GM12878 (cell line): ENCODE results near the gene PLA2G1B. TPM values are rescaled to one million over a fixed set of nuclear protein-coding genes. Genes with fewer than 3 reads are reported as not detected.

Source experiments
- ATAC-seq: fragments of 200-7000 bp; cut with Tn5 transposase; 3 replicates; pipeline ENCODE4 v1.9.1; 2020; ENCODE audit warnings: mild to moderate bottlenecking, moderate library complexity
- BruUV-seq: library from RNA; stranded (reverse); fragments of 400-500 nt; replicated peaks from 2 replicates; lab custom pipeline; 2021; lab: Mats Ljungman, UMichigan
- CTCF ChIA-PET: fragments of 300-600 bp; sonication (Branson Sonifier 250); formaldehyde crosslinking; extraction: SDS; loops from one replicate; lab custom pipeline; 2021; ENCODE audit warnings: inconsistent platforms; lab: Yijun Ruan, JAX
- POLR2A ChIA-PET: fragments of 350-600 bp; formaldehyde crosslinking; extraction: SDS; loops from one replicate; lab custom pipeline; 2021; ENCODE audit warnings: inconsistent platforms; lab: Charles Lee
- RAD21 ChIA-PET: fragments of 300-600 bp; sonication (Branson Sonifier 250); formaldehyde crosslinking; loops from one replicate; lab custom pipeline; 2023; ENCODE audit warnings: antibody characterized with exemption; ENCODE audit not compliant: unreplicated experiment; lab: Charles Lee
- SMC1A ChIA-PET: fragments of 300-600 bp; sonication (Branson Sonifier 250); formaldehyde crosslinking; loops from one replicate; lab custom pipeline; 2023; ENCODE audit not compliant: unreplicated experiment, uncharacterized antibody; lab: Charles Lee
- DNase-seq: peaks from one replicate; pipeline ENCODE4 v3.0.0-alpha.2; 2011; ENCODE audit warnings: low read depth, low spot score
- FAIRE-seq: peaks from 3 replicates; lab custom pipeline; 2011; peaks lifted over from hg19 to GRCh38; lab: Jason Lieb, UNC
- H2AFZ ChIP-seq: 2 replicates; pipeline ENCODE4 v1.6.0; 2011; ENCODE audit warnings: low read depth, low read length, control low read depth; ENCODE audit not compliant: control insufficient read depth
- H3K27ac ChIP-seq: 2 replicates; pipeline ENCODE4 v1.5.1; 2011; ENCODE audit warnings: control low read depth; ENCODE audit not compliant: control insufficient read depth, insufficient read depth
- H3K27me3 ChIP-seq, 2 experiments: replicated peaks in 1 of 2; 2 replicates each; pipeline versions ENCODE4 v1.6.0 to v1.6.1; 2011; ENCODE audit warnings: low read length in 1 of 2; ENCODE audit not compliant: control insufficient read depth in 2 of 2, insufficient read depth in 2 of 2
- H3K36me3 ChIP-seq, 2 experiments: 2 replicates each; pipeline ENCODE4 v1.5.1; 2011; ENCODE audit warnings: low read length in 1 of 2; ENCODE audit not compliant: control insufficient read depth in 2 of 2, insufficient read depth in 2 of 2
- H3K4me1 ChIP-seq: 2 replicates; pipeline ENCODE4 v1.6.1; 2011; ENCODE audit warnings: mild to moderate bottlenecking, low read length, moderate library complexity, mixed read lengths; ENCODE audit not compliant: control insufficient read depth, insufficient read depth
- H3K4me2 ChIP-seq: 2 replicates; pipeline ENCODE4 v1.6.0; 2011; ENCODE audit warnings: control low read depth; ENCODE audit not compliant: control insufficient read depth, insufficient read depth
- H3K4me3 ChIP-seq: fragments of 200-600 bp; sonication (generic); 2 replicates; pipeline ENCODE4 v1.5.1; 2016
- H3K79me2 ChIP-seq: 2 replicates; pipeline ENCODE4 v1.6.0; 2011; ENCODE audit warnings: low read length; ENCODE audit not compliant: control insufficient read depth, insufficient read depth
- H3K9ac ChIP-seq: 2 replicates; pipeline ENCODE4 v1.8.0; 2011; ENCODE audit warnings: low read length, control low read depth, mixed read lengths; ENCODE audit not compliant: control insufficient read depth, insufficient read depth
- H3K9me3 ChIP-seq: replicated peaks from 3 replicates; pipeline ENCODE4 v1.5.1; 2011; ENCODE audit warnings: mild to moderate bottlenecking, low read length; ENCODE audit not compliant: control insufficient read depth, insufficient read depth
- H4K20me1 ChIP-seq: 2 replicates; pipeline ENCODE4 v1.6.0; 2011; ENCODE audit not compliant: control insufficient read depth, insufficient read depth
- ATF7 ChIP-seq: fragments of 450-650 bp; IDR thresholded peaks from 2 replicates; pipeline ENCODE4 v1.6.1; 2016; ENCODE audit warnings: low read depth, mild to moderate bottlenecking
- CBFB ChIP-seq: IDR thresholded peaks from 2 replicates; pipeline ENCODE4 v1.6.1; 2016; ENCODE audit warnings: antibody characterized with exemption, low read depth
- FOXM1 ChIP-seq: IDR thresholded peaks from 2 replicates; pipeline ENCODE4 v1.6.1; 2012; ENCODE audit warnings: low read depth, mild to moderate bottlenecking, inconsistent platforms, low read length, moderate library complexity
- POLR2AphosphoS5 ChIP-seq: IDR thresholded peaks from 2 replicates; pipeline ENCODE4 v1.6.1; 2011; ENCODE audit warnings: mild to moderate bottlenecking, low read length, inconsistent platforms
- TCF3 ChIP-seq: IDR thresholded peaks from 2 replicates; pipeline ENCODE4 v1.6.1; 2012; ENCODE audit warnings: low read depth, mild to moderate bottlenecking, low read length, borderline replicate concordance; ENCODE audit not compliant: insufficient read depth
- YBX1 ChIP-seq: fragments of 450-650 bp; IDR thresholded peaks from 2 replicates; pipeline ENCODE4 v1.6.1; 2016; ENCODE audit warnings: antibody characterized with exemption
- ZBTB11 ChIP-seq: fragments of 450-650 bp; formaldehyde crosslinking; IDR thresholded peaks from 2 replicates; pipeline ENCODE4 v1.5.0; 2022; ENCODE audit warnings: mild to moderate bottlenecking, missing genetic modification characterization
- ZNF217 ChIP-seq: fragments of 450-650 bp; IDR thresholded peaks from 2 replicates; pipeline ENCODE4 v1.6.1; 2017; ENCODE audit warnings: antibody characterized with exemption, mild to moderate bottlenecking
- ZNF384 ChIP-seq: IDR thresholded peaks from 2 replicates; pipeline ENCODE4 v1.6.1; 2012; ENCODE audit warnings: low read depth, mild to moderate bottlenecking, low read length, improper control_type of control experiment, borderline replicate concordance
- ZNF622 ChIP-seq: fragments of 450-650 bp; IDR thresholded peaks from 2 replicates; pipeline ENCODE4 v1.6.1; 2017; ENCODE audit warnings: mild to moderate bottlenecking, inconsistent platforms
- WGBS: methylation state at CpG from one replicate; pipeline ENCODE4 v1.1.6; 2016; ENCODE audit warnings: low lambda C conversion rate; ENCODE audit not compliant: insufficient replicate concordance, insufficient coverage; ENCODE audit errors: missing lambda C conversion rate; 5-methylcytosine and 5-hydroxymethylcytosine counted together
- in situ Hi-C: fragments of 300-500 bp; cut with MboI; formaldehyde crosslinking; loops from 9 replicates; pipeline ENCODE4 v1.14.3; 2018; ENCODE audit warnings: mixed read lengths
- intact Hi-C: fragments of 100-400 bp; cut with micrococcal nuclease; formaldehyde crosslinking; loops from one replicate; pipeline ENCODE4 v1.14.2; 2022; ENCODE audit not compliant: unreplicated experiment
- polyA plus RNA-seq, 11 experiments: library from polyadenylated mRNA; depleted of rRNA in 4 of 11; unstranded in 6 of 11; stranded (reverse) in 5 of 11; fragments of >200 nt; fragmentation: Nextera tagmentation in 4 of 11; fragmentation: Illumina TruSeq in 1 of 11; extraction: Ambion mirVana in 4 of 11; extraction: Trizol in 1 of 11; gene quantifications; 1 replicate in 1 of 11; 2 replicates in 10 of 11; pipeline versions ENCODE4 v1.2.1 to v1.2.3, GENCODE V29; 2011 to 2016; ENCODE audit warnings: inconsistent platforms in 2 of 11, missing spikeins in 2 of 11, low read depth in 1 of 11
- total RNA-seq, 4 experiments: library from RNA; depleted of rRNA in 3 of 4; stranded (reverse); fragments of >200 nt in 3 of 4; fragmentation: Illumina TruSeq in 1 of 4; extraction: Trizol in 1 of 4; gene quantifications; 2 replicates each; pipeline versions ENCODE4 v1.2.1 to v1.2.3, GENCODE V29; 2013 to 2021

Gene PLA2G1B
- total and polyA plus RNA-seq, 10 of the 15 experiments (the other 5 are each of a cell fraction or from before 2014, with no cell fraction given) = not detected

- Histone ChIP-seq H3K36me3 (no peaks in the 10 kb centered on the region), H3K4me3 (no peak overlapping the region), H2AFZ (no peak overlapping the region), H3K9me3 (no peaks in the 10 kb centered on the region), H3K4me1 (no peaks in the 10 kb centered on the region), H3K27ac (no peak overlapping the region), H3K79me2 (no peaks in the 10 kb centered on the region), H3K9ac (no peak overlapping the region), H3K4me2 (no peak overlapping the region), H4K20me1 (no peaks in the 10 kb centered on the region), H3K27me3 (peaks cover 10 to 15% of the 10 kb centered on the region in 2 experiments)
- ChIA-PET RAD21 (no interaction called here), CTCF (interaction anchor here (0.6 kb wide), 1 partner anchor 46 kb away, joined by 3 read pairs; no protein-coding TSS in a partner anchor), POLR2A (no interaction called here), SMC1A (no interaction called here)
- BruUV-seq = no TSS peak
- WGBS = 36% methylated on average over 7 of the region's 7 CpGs
- FAIRE-seq (no peak), ATAC-seq (no peak), DNase-seq (no peak)
- intact Hi-C loops = no loop called here
- TF ChIP-seq YBX1 (no peak), ZNF217 (no peak), TCF3 (no peak), ZNF384 (no peak), ZNF622 (no peak), ATF7 (no peak), POLR2AphosphoS5 (no peak), CBFB (no peak), FOXM1 (no peak), ZBTB11 (CRISPR knock-in tag) (no peak)
- in situ Hi-C loops = no loop called here
Measured at GRCh38 chr12:120370343-120371243, 43.0 kb upstream of the PLA2G1B start.
